CD4-positive, CD25-positive, alpha-beta regulatory T cell (primary cell): ENCODE measurements around the gene SRPRA. TPM values are rescaled to one million over a fixed set of nuclear protein-coding genes. Genes with fewer than 3 reads are reported as not detected.

Experiments
- polyA plus RNA-seq, 4 donors: library from polyadenylated mRNA; unstranded; fragments of 300-500 nt; fragmentation: Illumina TruSeq; gene quantifications; one replicate each; pipeline ENCODE4 v1.2.3, GENCODE V29; 2021
- total RNA-seq: library from RNA; stranded (reverse); gene quantifications from one replicate; pipeline ENCODE4 v1.2.3, GENCODE V29; 2022

Gene SRPRA
- total and polyA plus RNA-seq, 5 donors from 2014 or later = 91.1 to 182 (median 103) TPM

Other genes with a start within 250 kb of the SRPRA start
- 2.1 TPM for gene CDON, start 206.0 kb downstream of the SRPRA start, total RNA-seq
- gene CDON, start 206.0 kb downstream of the SRPRA start, polyA plus RNA-seq = 1 to 10 TPM in 1 of 4 donors, under 1 TPM in 2, not detected in 1; 0.10 to 1.2 (median 0.55) TPM
- 34.8 TPM for gene RPUSD4, start 57.2 kb downstream of the SRPRA start, total RNA-seq
- 10 to 100 TPM; 20.0 to 28.1 (median 24.7) TPM for gene RPUSD4, start 57.2 kb downstream of the SRPRA start, polyA plus RNA-seq
- gene FAM118B, start 57.1 kb downstream of the SRPRA start, total RNA-seq = 4.4 TPM
- gene FAM118B, start 57.1 kb downstream of the SRPRA start, polyA plus RNA-seq = 10 to 100 TPM; 11.0 to 17.0 (median 16.8) TPM
- 33.3 TPM for gene FOXRED1, start 259 bp upstream of the SRPRA start, total RNA-seq
- 10 to 100 TPM; 13.9 to 20.8 (median 18.7) TPM for gene FOXRED1, start 259 bp upstream of the SRPRA start, polyA plus RNA-seq
- 15.5 TPM for gene TIRAP, start 14.2 kb upstream of the SRPRA start, total RNA-seq
- 10 to 100 TPM in 1 of 4 donors, 1 to 10 TPM in 3; 8.1 to 11.3 (median 8.9) TPM for gene TIRAP, start 14.2 kb upstream of the SRPRA start, polyA plus RNA-seq
- gene DCPS, start 35.2 kb upstream of the SRPRA start, total RNA-seq = 18.1 TPM
- 10 to 100 TPM; 42.3 to 57.6 (median 49.7) TPM for gene DCPS, start 35.2 kb upstream of the SRPRA start, polyA plus RNA-seq
- gene ST3GAL4, start 86.8 kb upstream of the SRPRA start, total RNA-seq = 4.7 TPM
- gene ST3GAL4, start 86.8 kb upstream of the SRPRA start, polyA plus RNA-seq = 1 to 10 TPM; 1.4 to 3.1 (median 2.3) TPM